ENCODE results near the gene CD6. TPM values are rescaled to one million over a fixed set of nuclear protein-coding genes. Genes with fewer than 3 reads are reported as not detected.

The CD6 gene
- total RNA-seq, 1 experiment from 2014 or later: not detected

DNA sequence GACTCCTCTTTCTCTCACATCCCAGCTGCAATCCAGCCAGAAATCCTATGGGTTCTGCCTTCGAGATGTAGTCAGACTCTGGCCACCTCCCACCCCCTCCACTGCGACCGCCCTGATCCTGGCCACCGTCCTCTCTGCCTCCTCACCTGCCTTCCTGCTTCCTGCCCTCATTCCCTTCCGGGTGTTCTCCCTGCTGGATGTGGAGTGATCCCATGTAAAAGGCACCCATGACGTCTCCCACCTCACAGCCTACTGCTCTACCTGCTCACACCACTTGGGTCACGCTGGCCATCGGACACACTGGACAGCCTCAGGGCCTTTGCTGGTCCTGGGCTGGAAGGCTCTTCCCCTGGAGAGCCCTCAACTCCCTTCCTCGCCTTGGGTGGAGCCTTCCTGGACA lies 97.1 kb downstream of the CD6 start:
- Histone ChIP-seq H3T11ph (ENCODE audit: low read length) (no peak overlapping the region), H2BK15ac (ENCODE audit: low read depth, low read length) (no peak overlapping the region), H3K23me2 (ENCODE audit: insufficient read length, low read depth, low read length, poor library complexity, severe bottlenecking) (no peaks in the 10 kb centered on the region), H3K79me2 (ENCODE audit: insufficient read depth, low read length) (no peaks in the 10 kb centered on the region), H2AK5ac (ENCODE audit: insufficient read length, low read length) (no peak overlapping the region), H4K91ac (ENCODE audit: insufficient read length, low read depth, low read length) (no peak overlapping the region), H2AFZ (ENCODE audit: low read length) (no peak overlapping the region), H3K14ac (ENCODE audit: insufficient read depth, low read length) (no peak overlapping the region; the same call in 1 of the 2 replicates), H4K8ac (replicated peaks; ENCODE audit: insufficient read length, low read depth, low read length) (no peak overlapping the region), H3K4ac (ENCODE audit: low read depth, low read length) (no peak overlapping the region), H2BK12ac (ENCODE audit: insufficient read length, low read depth, low read length) (no peak overlapping the region), H3K27ac (ENCODE audit: insufficient read length, low read depth, low read length) (no peak overlapping the region), H3K27me3 (ENCODE audit: insufficient read depth, low read length) (no peaks in the 10 kb centered on the region), H3K79me1 (ENCODE audit: insufficient read depth, low read depth, low read length, poor library complexity, severe bottlenecking) (no peaks in the 10 kb centered on the region), H2BK5ac (ENCODE audit: insufficient read length, low read length) (no peak overlapping the region), H3K23ac (ENCODE audit: insufficient read length, low read depth, low read length) (no peak overlapping the region), H3K4me2 (ENCODE audit: insufficient read depth, insufficient read length, low read length) (no peak overlapping the region), H3K4me1 (ENCODE audit: insufficient read depth, low read length) (no peaks in the 10 kb centered on the region), H2BK120ac (ENCODE audit: low read depth, low read length, poor library complexity, severe bottlenecking) (no peak overlapping the region), H4K20me1 (ENCODE audit: control insufficient read depth, insufficient read depth, insufficient read length) (no peaks in the 10 kb centered on the region), H3K56ac (ENCODE audit: insufficient read length, low read depth, low read length) (no peak overlapping the region), H3K18ac (ENCODE audit: insufficient read length, low read depth, low read length) (no peak overlapping the region), H3K9ac (ENCODE audit: extremely low read depth, insufficient read length, low read length) (no peak overlapping the region), H4K5ac (ENCODE audit: insufficient read length, low read depth, low read length) (no peak overlapping the region), H3K9me3 (ENCODE audit: control insufficient read depth, low read depth, low read length) (no peaks in the 10 kb centered on the region), H2BK20ac (ENCODE audit: low read depth, low read length, poor library complexity, severe bottlenecking) (no peak overlapping the region)
- TF ChIP-seq, protein P1, sequence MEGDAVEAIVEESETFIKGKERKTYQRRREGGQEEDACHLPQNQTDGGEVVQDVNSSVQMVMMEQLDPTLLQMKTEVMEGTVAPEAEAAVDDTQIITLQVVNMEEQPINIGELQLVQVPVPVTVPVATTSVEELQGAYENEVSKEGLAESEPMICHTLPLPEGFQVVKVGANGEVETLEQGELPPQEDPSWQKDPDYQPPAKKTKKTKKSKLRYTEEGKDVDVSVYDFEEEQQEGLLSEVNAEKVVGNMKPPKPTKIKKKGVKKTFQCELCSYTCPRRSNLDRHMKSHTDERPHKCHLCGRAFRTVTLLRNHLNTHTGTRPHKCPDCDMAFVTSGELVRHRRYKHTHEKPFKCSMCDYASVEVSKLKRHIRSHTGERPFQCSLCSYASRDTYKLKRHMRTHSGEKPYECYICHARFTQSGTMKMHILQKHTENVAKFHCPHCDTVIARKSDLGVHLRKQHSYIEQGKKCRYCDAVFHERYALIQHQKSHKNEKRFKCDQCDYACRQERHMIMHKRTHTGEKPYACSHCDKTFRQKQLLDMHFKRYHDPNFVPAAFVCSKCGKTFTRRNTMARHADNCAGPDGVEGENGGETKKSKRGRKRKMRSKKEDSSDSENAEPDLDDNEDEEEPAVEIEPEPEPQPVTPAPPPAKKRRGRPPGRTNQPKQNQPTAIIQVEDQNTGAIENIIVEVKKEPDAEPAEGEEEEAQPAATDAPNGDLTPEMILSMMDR (conservative IDR thresholded peaks at IDR 0.05): no peak
- Mint-ChIP-seq H3K4me3 (no peak overlapping the region; a peak in 1 of 5 replicates), H3K4me1 (peaks cover 3 to 4% of the 10 kb centered on the region in 2 experiments), H3K27me3 (ENCODE audit: low read depth) (peaks cover 6% of the 10 kb centered on the region), H3K27ac (peak overlapping the region in 1 of 3 experiments; percentile 71; a peak in 1 of 7 replicates), H3K9me3 (no peaks in the 10 kb centered on the region), H3K36me3 (ENCODE audit: insufficient read depth in 1 of 3, low read depth in 3 of 3) (no peaks in the 10 kb centered on the region)
- no peak for DNase-seq
- no CpG with 5 or more reads among the region's 9 CpGs for WGBS (ENCODE audit: extremely low coverage, insufficient read length, low lambda C conversion rate)

All from H9 (cell line).